ENCODE results near the gene DDX17.

GRCh38 chr22:38455076-38455529 lies 51.0 kb downstream of the DDX17 start, which contains the start of gene KCNJ4:
- TF ChIP-seq CTCF (IDR thresholded peaks at IDR 0.05) (no peak), POLR2A (IDR thresholded peaks at IDR 0.05) (no peak)
